Measurements from ENCODE around the gene JAK1.

JAK1 gene

DNA sequence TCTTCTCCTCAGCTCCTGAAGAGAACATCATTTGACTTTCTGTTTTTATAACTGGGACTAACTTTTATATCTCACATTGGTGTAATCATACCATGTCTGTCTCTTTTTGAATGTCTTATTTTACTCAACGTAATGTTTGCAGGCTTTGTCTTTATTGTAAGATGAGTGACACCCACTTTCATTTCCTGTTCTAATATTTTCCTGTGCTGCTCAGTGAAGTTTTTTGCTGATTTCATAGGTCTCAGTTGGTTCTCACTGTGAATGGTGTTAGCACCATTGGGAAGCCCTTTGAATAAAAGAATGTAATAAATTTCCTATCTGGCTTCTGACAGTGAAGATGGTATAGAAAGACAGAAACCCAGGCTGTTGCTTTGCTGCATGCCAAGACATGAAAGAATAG, 137.5 kb downstream of the JAK1 start:
- H2AFZ ChIP-seq (ENCODE audit: low read length), result no peak overlapping the region
- 0 out of 2 replicates have a peak, but pooled peaks cover 6% of the 10 kb centered on the region for H3F3A ChIP-seq (ENCODE audit: low read depth)
- H3K4me3 ChIP-seq (ENCODE audit: low read length, poor library complexity, severe bottlenecking), result peak overlapping the region; percentile 2
- peaks cover 12% of the 10 kb centered on the region for H3K4me1 ChIP-seq (ENCODE audit: insufficient read depth, low read length, poor library complexity, severe bottlenecking)
- peaks cover 30% of the 10 kb centered on the region for H3K36me3 ChIP-seq (ENCODE audit: insufficient read depth, low read length)
- no peaks in the 10 kb centered on the region for H3K9me2 ChIP-seq (replicated peaks; ENCODE audit: low read depth, low read length)
- no peaks in the 10 kb centered on the region for H3K27me3 ChIP-seq (ENCODE audit: insufficient read depth, low read length, poor library complexity, severe bottlenecking)
- no peaks in the 10 kb centered on the region for H3K9me3 ChIP-seq (ENCODE audit: insufficient read depth, low read depth, low read length)
- TF ChIP-seq, protein P1, sequence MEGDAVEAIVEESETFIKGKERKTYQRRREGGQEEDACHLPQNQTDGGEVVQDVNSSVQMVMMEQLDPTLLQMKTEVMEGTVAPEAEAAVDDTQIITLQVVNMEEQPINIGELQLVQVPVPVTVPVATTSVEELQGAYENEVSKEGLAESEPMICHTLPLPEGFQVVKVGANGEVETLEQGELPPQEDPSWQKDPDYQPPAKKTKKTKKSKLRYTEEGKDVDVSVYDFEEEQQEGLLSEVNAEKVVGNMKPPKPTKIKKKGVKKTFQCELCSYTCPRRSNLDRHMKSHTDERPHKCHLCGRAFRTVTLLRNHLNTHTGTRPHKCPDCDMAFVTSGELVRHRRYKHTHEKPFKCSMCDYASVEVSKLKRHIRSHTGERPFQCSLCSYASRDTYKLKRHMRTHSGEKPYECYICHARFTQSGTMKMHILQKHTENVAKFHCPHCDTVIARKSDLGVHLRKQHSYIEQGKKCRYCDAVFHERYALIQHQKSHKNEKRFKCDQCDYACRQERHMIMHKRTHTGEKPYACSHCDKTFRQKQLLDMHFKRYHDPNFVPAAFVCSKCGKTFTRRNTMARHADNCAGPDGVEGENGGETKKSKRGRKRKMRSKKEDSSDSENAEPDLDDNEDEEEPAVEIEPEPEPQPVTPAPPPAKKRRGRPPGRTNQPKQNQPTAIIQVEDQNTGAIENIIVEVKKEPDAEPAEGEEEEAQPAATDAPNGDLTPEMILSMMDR (conservative IDR thresholded peaks at IDR 0.05; ENCODE audit: low read length), result no peak
- no peak for TF ChIP-seq EZH2phosphoT487 (IDR thresholded peaks at IDR 0.05; ENCODE audit: borderline replicate concordance)
- no peaks in the 10 kb centered on the region for H4K20me1 ChIP-seq (ENCODE audit: insufficient read depth, low read length, poor library complexity, severe bottlenecking)
- H3K9ac ChIP-seq (ENCODE audit: low read depth, low read length, poor library complexity, severe bottlenecking), result peak overlapping the region; percentile 8
- no peaks in the 10 kb centered on the region for H3K79me2 ChIP-seq (ENCODE audit: insufficient read depth, low read length)
- H3K4me2 ChIP-seq (ENCODE audit: low read depth, low read length, poor library complexity, severe bottlenecking), result peak overlapping the region; percentile 16

DNA sequence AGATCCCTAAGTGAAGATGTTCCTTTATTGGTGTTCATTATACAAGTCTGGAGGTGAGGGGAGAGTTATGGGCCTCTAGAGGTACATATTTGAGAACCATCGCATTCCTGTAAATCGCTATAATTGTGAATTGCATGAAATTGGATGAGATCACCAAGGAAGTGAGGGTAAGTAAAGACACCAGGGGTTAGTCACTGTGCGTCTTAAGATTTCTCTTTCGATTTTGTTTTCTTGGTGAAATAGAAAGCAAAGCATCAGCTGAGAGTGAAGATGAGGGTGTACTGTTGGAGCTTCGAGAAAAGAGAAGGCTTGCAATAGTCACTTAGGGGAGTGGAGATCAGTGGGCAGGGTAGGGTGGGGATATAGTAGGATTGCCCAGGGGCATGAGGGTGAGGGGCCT, 139.4 kb downstream of the JAK1 start:
- Histone ChIP-seq H3K36me3 (ENCODE audit: insufficient read depth, low read length) (peaks cover 11% of the 10 kb centered on the region; the same call in 1 of the 2 replicates), H2AFZ (ENCODE audit: low read length) (no peak overlapping the region), H3K9ac (ENCODE audit: low read depth, low read length, poor library complexity, severe bottlenecking) (no peak overlapping the region), H3F3A (ENCODE audit: low read depth) (0 out of 2 replicates have a peak, but pooled peaks cover 6% of the 10 kb centered on the region), H3K27me3 (ENCODE audit: insufficient read depth, low read length, poor library complexity, severe bottlenecking) (no peaks in the 10 kb centered on the region), H3K9me3 (ENCODE audit: insufficient read depth, low read depth, low read length) (no peaks in the 10 kb centered on the region), H3K4me2 (ENCODE audit: low read depth, low read length, poor library complexity, severe bottlenecking) (no peak overlapping the region), H3K4me3 (ENCODE audit: low read length, poor library complexity, severe bottlenecking) (no peak overlapping the region), H3K4me1 (ENCODE audit: insufficient read depth, low read length, poor library complexity, severe bottlenecking) (peaks cover 12% of the 10 kb centered on the region), H4K20me1 (ENCODE audit: insufficient read depth, low read length, poor library complexity, severe bottlenecking) (no peaks in the 10 kb centered on the region), H3K9me2 (replicated peaks; ENCODE audit: low read depth, low read length) (no peaks in the 10 kb centered on the region), H3K79me2 (ENCODE audit: insufficient read depth, low read length) (no peaks in the 10 kb centered on the region)
- TF ChIP-seq EZH2phosphoT487 (IDR thresholded peaks at IDR 0.05; ENCODE audit: borderline replicate concordance), result no peak
- TF ChIP-seq, protein P1 (conservative IDR thresholded peaks at IDR 0.05; ENCODE audit: low read length), result no peak

GRCh38 chr1:64823691-64824476, 142.5 kb downstream of the JAK1 start:
- no peak for TF ChIP-seq EZH2phosphoT487 (IDR thresholded peaks at IDR 0.05; ENCODE audit: borderline replicate concordance)
- TF ChIP-seq, protein P1 (conservative IDR thresholded peaks at IDR 0.05; ENCODE audit: low read length), result peak; percentile 96
- peaks cover 3% of the 10 kb centered on the region for H3K4me1 ChIP-seq (ENCODE audit: insufficient read depth, low read length, poor library complexity, severe bottlenecking)
- H4K20me1 ChIP-seq (ENCODE audit: insufficient read depth, low read length, poor library complexity, severe bottlenecking), result no peaks in the 10 kb centered on the region
- H3F3A ChIP-seq (ENCODE audit: low read depth), result no peaks in the 10 kb centered on the region
- H2AFZ ChIP-seq (ENCODE audit: low read length), result no peak overlapping the region
- H3K9ac ChIP-seq (ENCODE audit: low read depth, low read length, poor library complexity, severe bottlenecking), result no peak overlapping the region
- no peaks in the 10 kb centered on the region for H3K9me2 ChIP-seq (replicated peaks; ENCODE audit: low read depth, low read length)
- H3K9me3 ChIP-seq (ENCODE audit: insufficient read depth, low read depth, low read length), result no peaks in the 10 kb centered on the region
- no peaks in the 10 kb centered on the region for H3K27me3 ChIP-seq (ENCODE audit: insufficient read depth, low read length, poor library complexity, severe bottlenecking)
- H3K36me3 ChIP-seq (ENCODE audit: insufficient read depth, low read length), result no peaks in the 10 kb centered on the region
- H3K4me3 ChIP-seq (ENCODE audit: low read length, poor library complexity, severe bottlenecking), result no peak overlapping the region
- H3K4me2 ChIP-seq (ENCODE audit: low read depth, low read length, poor library complexity, severe bottlenecking), result no peak overlapping the region
- H3K79me2 ChIP-seq (ENCODE audit: insufficient read depth, low read length), result no peaks in the 10 kb centered on the region

Measured in Loucy (cell line).